ENCODE data around the gene CYTH3. TPM values are rescaled to one million over a fixed set of nuclear protein-coding genes. Genes with fewer than 3 reads are reported as not detected.
A peak's percentile ranks its signal among the peaks of the same experiment; 100 is the strongest.

Gene CYTH3
- total and polyA plus RNA-seq, 9 donors, result 20.3 to 46.7 (median 41.3) TPM

GRCh38 chr7:6251653-6252052 is 20.8 kb downstream of the CYTH3 start:
- no peaks in the 10 kb centered on the region for H3K36me3 ChIP-seq (ENCODE audit: control insufficient read depth, insufficient read depth, low read length)
- H3K27ac ChIP-seq (ENCODE audit: low read length), result peak overlapping the region; percentile 59
- no peaks in the 10 kb centered on the region for H3K27me3 ChIP-seq (ENCODE audit: control insufficient read depth, insufficient read depth, low read length)
- H3K4me3 ChIP-seq (ENCODE audit: low read length), result no peak overlapping the region
- no peaks in the 10 kb centered on the region for H3K9me3 ChIP-seq (replicated peaks; ENCODE audit: control insufficient read depth, low read depth, low read length)
- no CpG with 5 or more reads among the region's 4 CpGs for WGBS (ENCODE audit: insufficient coverage)
- H3K4me1 ChIP-seq (ENCODE audit: control insufficient read depth, insufficient read depth, low read length), result peaks cover 29% of the 10 kb centered on the region
- DNase-seq, result no peak

GRCh38 chr7:6250364-6250833 is 22.0 kb downstream of the CYTH3 start:
- H3K4me3 ChIP-seq (ENCODE audit: low read length), result no peak overlapping the region
- H3K36me3 ChIP-seq (ENCODE audit: control insufficient read depth, insufficient read depth, low read length), result no peaks in the 10 kb centered on the region
- no peak overlapping the region for H3K27ac ChIP-seq (ENCODE audit: low read length)
- WGBS (ENCODE audit: insufficient coverage), result no CpG with 5 or more reads among the region's 4 CpGs
- H3K9me3 ChIP-seq (replicated peaks; ENCODE audit: control insufficient read depth, low read depth, low read length), result no peaks in the 10 kb centered on the region
- no peak for DNase-seq
- no peaks in the 10 kb centered on the region for H3K27me3 ChIP-seq (ENCODE audit: control insufficient read depth, insufficient read depth, low read length)
- peaks cover 24% of the 10 kb centered on the region for H3K4me1 ChIP-seq (ENCODE audit: control insufficient read depth, insufficient read depth, low read length)

GRCh38 chr7:6249043-6249442 is 23.4 kb downstream of the CYTH3 start:
- H3K9me3 ChIP-seq (replicated peaks; ENCODE audit: control insufficient read depth, low read depth, low read length), result no peaks in the 10 kb centered on the region
- no peaks in the 10 kb centered on the region for H3K36me3 ChIP-seq (ENCODE audit: control insufficient read depth, insufficient read depth, low read length)
- peaks cover 22% of the 10 kb centered on the region for H3K4me1 ChIP-seq (ENCODE audit: control insufficient read depth, insufficient read depth, low read length)
- no peak overlapping the region for H3K4me3 ChIP-seq (ENCODE audit: low read length)
- no peak overlapping the region for H3K27ac ChIP-seq (ENCODE audit: low read length)
- no peak for DNase-seq
- H3K27me3 ChIP-seq (ENCODE audit: control insufficient read depth, insufficient read depth, low read length), result no peaks in the 10 kb centered on the region
- WGBS (ENCODE audit: insufficient coverage), result 100% methylated on average over 1 of the region's 4 CpGs

DNA sequence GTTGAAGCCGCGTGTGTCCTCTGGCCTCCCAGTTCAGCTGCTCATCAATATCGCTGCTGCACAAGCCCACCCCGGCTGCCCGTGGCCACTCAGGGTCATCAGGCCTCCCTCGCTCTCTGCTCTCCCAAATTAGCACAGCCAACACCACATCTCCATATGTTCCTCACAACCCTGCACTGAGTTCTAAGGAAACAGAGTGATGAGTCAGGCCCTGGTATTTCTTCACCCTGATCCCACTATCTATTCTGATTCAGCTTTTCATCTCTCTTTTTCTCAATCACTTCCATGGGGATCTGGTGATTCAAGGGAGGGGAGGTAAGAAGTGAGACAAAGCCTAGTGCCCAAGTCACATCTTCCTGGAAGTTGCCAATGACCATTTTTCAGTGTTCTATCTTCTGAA is 23.8 kb downstream of the CYTH3 start:
- no peaks in the 10 kb centered on the region for H3K9me3 ChIP-seq (replicated peaks; ENCODE audit: control insufficient read depth, low read depth, low read length)
- peaks cover 22% of the 10 kb centered on the region for H3K4me1 ChIP-seq (ENCODE audit: control insufficient read depth, insufficient read depth, low read length)
- no peak overlapping the region for H3K4me3 ChIP-seq (ENCODE audit: low read length)
- H3K27ac ChIP-seq (ENCODE audit: low read length), result no peak overlapping the region
- H3K36me3 ChIP-seq (ENCODE audit: control insufficient read depth, insufficient read depth, low read length), result no peaks in the 10 kb centered on the region
- DNase-seq, result no peak
- WGBS (ENCODE audit: insufficient coverage), result 95% methylated on average over 6 of the region's 6 CpGs
- H3K27me3 ChIP-seq (ENCODE audit: control insufficient read depth, insufficient read depth, low read length), result no peaks in the 10 kb centered on the region

DNA sequence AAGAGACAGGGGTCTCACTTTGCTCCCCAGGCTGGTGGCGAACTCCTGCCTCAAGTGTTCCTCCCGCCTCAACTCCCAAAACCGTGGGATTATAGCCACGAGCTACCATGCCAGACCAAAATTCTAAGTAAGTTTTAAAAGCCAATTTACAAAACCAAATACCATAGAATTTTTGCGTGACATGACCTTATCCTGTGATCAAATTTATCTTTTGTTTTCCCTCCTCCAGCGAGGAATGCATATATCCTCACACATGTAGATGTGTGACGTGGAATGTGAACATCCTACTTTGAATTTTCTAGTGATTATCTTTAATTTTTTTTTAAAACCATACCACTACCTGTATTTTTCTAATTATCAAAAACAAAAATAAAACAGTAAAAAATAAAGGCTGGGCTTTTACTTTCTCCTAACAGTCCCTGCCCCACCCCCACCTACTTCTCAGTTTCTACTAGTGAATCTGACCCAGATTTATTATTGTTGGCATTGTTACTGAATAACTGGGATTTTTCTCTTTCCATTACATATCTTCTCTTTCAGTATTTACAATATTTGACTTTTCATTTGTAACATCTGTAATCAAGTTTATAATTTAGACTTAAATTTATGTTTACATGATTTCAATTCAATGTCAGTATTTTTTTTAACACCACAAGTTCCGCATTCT is 26.0 kb downstream of the CYTH3 start:
- no peaks in the 10 kb centered on the region for H3K27me3 ChIP-seq (ENCODE audit: control insufficient read depth, insufficient read depth, low read length)
- peak; percentile 75 for DNase-seq
- peaks cover 22% of the 10 kb centered on the region for H3K4me1 ChIP-seq (ENCODE audit: control insufficient read depth, insufficient read depth, low read length)
- no peaks in the 10 kb centered on the region for H3K9me3 ChIP-seq (replicated peaks; ENCODE audit: control insufficient read depth, low read depth, low read length)
- no peaks in the 10 kb centered on the region for H3K36me3 ChIP-seq (ENCODE audit: control insufficient read depth, insufficient read depth, low read length)
- H3K4me3 ChIP-seq (ENCODE audit: low read length), result no peak overlapping the region
- WGBS (ENCODE audit: insufficient coverage), result 80% methylated on average over 1 of the region's 8 CpGs
- peak overlapping the region; percentile 3 for H3K27ac ChIP-seq (ENCODE audit: low read length)

GRCh38 chr7:6244021-6244420 is 28.4 kb downstream of the CYTH3 start:
- no CpG with 5 or more reads among the region's 3 CpGs for WGBS (ENCODE audit: insufficient coverage)
- Histone ChIP-seq H3K4me3 (ENCODE audit: low read length) (no peak overlapping the region), H3K36me3 (ENCODE audit: control insufficient read depth, insufficient read depth, low read length) (no peaks in the 10 kb centered on the region), H3K4me1 (ENCODE audit: control insufficient read depth, insufficient read depth, low read length) (peaks cover 9% of the 10 kb centered on the region), H3K9me3 (replicated peaks; ENCODE audit: control insufficient read depth, low read depth, low read length) (no peaks in the 10 kb centered on the region), H3K27me3 (ENCODE audit: control insufficient read depth, insufficient read depth, low read length) (no peaks in the 10 kb centered on the region), H3K27ac (ENCODE audit: low read length) (no peak overlapping the region)
- no peak for DNase-seq

DNA sequence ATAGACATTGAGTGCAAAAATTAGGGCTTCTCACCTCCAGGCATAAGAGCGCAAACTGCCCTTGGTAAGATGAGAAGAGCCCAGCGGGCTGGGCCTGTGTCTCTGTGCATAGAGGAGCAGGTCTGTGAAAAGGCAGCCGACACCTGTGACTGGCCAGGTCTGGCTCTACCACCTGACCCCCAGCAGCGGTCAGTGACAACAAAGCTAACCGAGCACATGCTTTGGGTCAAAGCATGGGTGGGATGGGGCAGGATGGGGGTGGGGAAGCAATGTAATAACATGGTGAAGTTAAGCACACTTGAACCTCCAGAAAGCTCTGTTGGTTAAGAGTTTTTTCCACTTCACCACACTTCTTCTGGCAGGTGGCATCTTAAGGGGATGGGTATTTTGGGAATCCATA is 29.3 kb downstream of the CYTH3 start:
- no peak for DNase-seq
- H3K27me3 ChIP-seq (ENCODE audit: control insufficient read depth, insufficient read depth, low read length), result no peaks in the 10 kb centered on the region
- H3K4me3 ChIP-seq (ENCODE audit: low read length), result no peak overlapping the region
- WGBS (ENCODE audit: insufficient coverage), result 100% methylated on average over 3 of the region's 5 CpGs
- no peaks in the 10 kb centered on the region for H3K9me3 ChIP-seq (replicated peaks; ENCODE audit: control insufficient read depth, low read depth, low read length)
- H3K36me3 ChIP-seq (ENCODE audit: control insufficient read depth, insufficient read depth, low read length), result no peaks in the 10 kb centered on the region
- peaks cover 3% of the 10 kb centered on the region for H3K4me1 ChIP-seq (ENCODE audit: control insufficient read depth, insufficient read depth, low read length)
- no peak overlapping the region for H3K27ac ChIP-seq (ENCODE audit: low read length)

- no peak for DNase-seq
Observed at GRCh38 chr7:6242561-6242960, 29.9 kb downstream of the CYTH3 start.

DNA sequence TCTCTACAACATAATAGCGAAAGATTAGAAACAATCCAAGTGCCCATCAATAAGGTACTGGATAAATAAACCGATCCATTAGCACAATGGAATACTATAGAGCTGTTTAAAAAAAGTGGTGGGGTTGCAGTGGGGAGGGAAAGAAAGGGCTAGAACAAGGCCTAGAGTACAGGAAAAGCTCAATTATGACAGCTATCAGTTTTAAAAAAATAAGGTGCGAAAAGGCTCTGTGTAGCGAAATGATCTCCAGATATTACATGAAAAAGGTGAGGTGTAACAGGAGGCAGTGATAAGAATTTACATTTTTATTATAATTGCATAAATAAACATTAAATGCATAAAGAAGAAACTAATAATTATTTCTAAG is 30.8 kb downstream of the CYTH3 start:
- DNase-seq, result no peak
- no peak overlapping the region for H3K27ac ChIP-seq (ENCODE audit: low read length)
- H3K4me1 ChIP-seq (ENCODE audit: control insufficient read depth, insufficient read depth, low read length), result peaks cover 3% of the 10 kb centered on the region
- no peaks in the 10 kb centered on the region for H3K9me3 ChIP-seq (replicated peaks; ENCODE audit: control insufficient read depth, low read depth, low read length)
- no peak overlapping the region for H3K4me3 ChIP-seq (ENCODE audit: low read length)
- no peaks in the 10 kb centered on the region for H3K36me3 ChIP-seq (ENCODE audit: control insufficient read depth, insufficient read depth, low read length)
- no peaks in the 10 kb centered on the region for H3K27me3 ChIP-seq (ENCODE audit: control insufficient read depth, insufficient read depth, low read length)
- WGBS (ENCODE audit: insufficient coverage), result no CpG with 5 or more reads among the region's 4 CpGs

More at GRCh38 chr7:6242561-6242960, 29.9 kb downstream of the CYTH3 start:
- Histone ChIP-seq H3K9me3 (replicated peaks; ENCODE audit: control insufficient read depth, low read depth, low read length) (no peaks in the 10 kb centered on the region), H3K4me1 (ENCODE audit: control insufficient read depth, insufficient read depth, low read length) (peaks cover 3% of the 10 kb centered on the region), H3K4me3 (ENCODE audit: low read length) (no peak overlapping the region), H3K36me3 (ENCODE audit: control insufficient read depth, insufficient read depth, low read length) (no peaks in the 10 kb centered on the region), H3K27me3 (ENCODE audit: control insufficient read depth, insufficient read depth, low read length) (no peaks in the 10 kb centered on the region), H3K27ac (ENCODE audit: low read length) (no peak overlapping the region)
- WGBS (ENCODE audit: insufficient coverage), result 97% methylated on average over 5 of the region's 5 CpGs

- no peak overlapping the region for H3K27ac ChIP-seq (ENCODE audit: low read length)
- no peaks in the 10 kb centered on the region for H3K27me3 ChIP-seq (ENCODE audit: control insufficient read depth, insufficient read depth, low read length)
- 100% methylated on average over 1 of the region's 5 CpGs for WGBS (ENCODE audit: insufficient coverage)
- no peak overlapping the region for H3K4me3 ChIP-seq (ENCODE audit: low read length)
- H3K4me1 ChIP-seq (ENCODE audit: control insufficient read depth, insufficient read depth, low read length), result peaks cover 11% of the 10 kb centered on the region
- H3K9me3 ChIP-seq (replicated peaks; ENCODE audit: control insufficient read depth, low read depth, low read length), result no peaks in the 10 kb centered on the region
- H3K36me3 ChIP-seq (ENCODE audit: control insufficient read depth, insufficient read depth, low read length), result no peaks in the 10 kb centered on the region
- DNase-seq, result no peak
Observed at GRCh38 chr7:6238309-6238925, 34.0 kb downstream of the CYTH3 start.

Data from muscle of leg (tissue), 11 donors.